GM12872 (cell line): ENCODE measurements around the gene CEP43.

Source experiments
- TF ChIP-seq, protein P1 (sequence below): IDR thresholded peaks from 3 replicates; pipeline ENCODE4 v1.5.1; 2011; ENCODE audit warnings: low read depth, mild to moderate bottlenecking, low read length, moderate library complexity; ENCODE audit not compliant: insufficient read depth

The CEP43 gene

DNA sequence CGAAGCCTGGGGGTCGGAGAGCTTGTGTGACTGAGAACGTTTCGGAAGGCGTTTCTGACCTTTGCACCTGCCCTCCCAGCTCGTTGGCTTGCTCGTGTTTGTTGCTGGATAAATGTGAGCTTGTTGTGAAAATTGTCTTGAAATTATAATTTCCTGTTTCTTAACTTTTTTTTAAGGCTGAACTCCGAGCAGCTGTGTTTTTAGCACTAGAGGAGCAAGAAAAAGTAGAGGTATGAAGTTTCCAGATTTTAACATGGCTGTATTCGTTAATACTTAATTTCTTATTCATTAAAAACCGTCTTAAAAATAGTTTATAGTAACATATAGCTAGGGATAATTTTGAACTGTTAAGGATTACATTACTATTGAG lies 672 bp downstream of the CEP43 start:
- TF ChIP-seq, protein P1, sequence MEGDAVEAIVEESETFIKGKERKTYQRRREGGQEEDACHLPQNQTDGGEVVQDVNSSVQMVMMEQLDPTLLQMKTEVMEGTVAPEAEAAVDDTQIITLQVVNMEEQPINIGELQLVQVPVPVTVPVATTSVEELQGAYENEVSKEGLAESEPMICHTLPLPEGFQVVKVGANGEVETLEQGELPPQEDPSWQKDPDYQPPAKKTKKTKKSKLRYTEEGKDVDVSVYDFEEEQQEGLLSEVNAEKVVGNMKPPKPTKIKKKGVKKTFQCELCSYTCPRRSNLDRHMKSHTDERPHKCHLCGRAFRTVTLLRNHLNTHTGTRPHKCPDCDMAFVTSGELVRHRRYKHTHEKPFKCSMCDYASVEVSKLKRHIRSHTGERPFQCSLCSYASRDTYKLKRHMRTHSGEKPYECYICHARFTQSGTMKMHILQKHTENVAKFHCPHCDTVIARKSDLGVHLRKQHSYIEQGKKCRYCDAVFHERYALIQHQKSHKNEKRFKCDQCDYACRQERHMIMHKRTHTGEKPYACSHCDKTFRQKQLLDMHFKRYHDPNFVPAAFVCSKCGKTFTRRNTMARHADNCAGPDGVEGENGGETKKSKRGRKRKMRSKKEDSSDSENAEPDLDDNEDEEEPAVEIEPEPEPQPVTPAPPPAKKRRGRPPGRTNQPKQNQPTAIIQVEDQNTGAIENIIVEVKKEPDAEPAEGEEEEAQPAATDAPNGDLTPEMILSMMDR = no peak

DNA sequence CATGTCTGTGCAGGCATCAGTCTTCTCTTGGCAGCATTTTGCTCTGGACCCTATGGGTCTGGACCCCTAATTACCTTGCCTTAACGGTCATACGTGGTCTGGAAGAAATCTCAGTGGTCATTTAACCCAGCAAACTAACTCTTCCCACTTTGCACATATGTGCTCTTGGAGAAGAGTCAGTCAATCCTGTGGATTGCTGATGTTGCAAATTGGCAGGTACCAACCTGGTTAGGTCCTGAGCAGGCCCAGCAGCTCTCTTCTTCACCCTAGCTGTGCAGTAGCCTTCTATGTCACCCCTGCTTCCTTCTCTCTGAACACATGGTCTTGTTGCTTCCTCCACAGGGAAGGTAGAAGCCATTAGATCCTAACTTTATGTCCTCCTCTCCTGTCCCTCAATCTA lies 1.6 kb downstream of the CEP43 start:
- TF ChIP-seq, protein P1 = no peak

DNA sequence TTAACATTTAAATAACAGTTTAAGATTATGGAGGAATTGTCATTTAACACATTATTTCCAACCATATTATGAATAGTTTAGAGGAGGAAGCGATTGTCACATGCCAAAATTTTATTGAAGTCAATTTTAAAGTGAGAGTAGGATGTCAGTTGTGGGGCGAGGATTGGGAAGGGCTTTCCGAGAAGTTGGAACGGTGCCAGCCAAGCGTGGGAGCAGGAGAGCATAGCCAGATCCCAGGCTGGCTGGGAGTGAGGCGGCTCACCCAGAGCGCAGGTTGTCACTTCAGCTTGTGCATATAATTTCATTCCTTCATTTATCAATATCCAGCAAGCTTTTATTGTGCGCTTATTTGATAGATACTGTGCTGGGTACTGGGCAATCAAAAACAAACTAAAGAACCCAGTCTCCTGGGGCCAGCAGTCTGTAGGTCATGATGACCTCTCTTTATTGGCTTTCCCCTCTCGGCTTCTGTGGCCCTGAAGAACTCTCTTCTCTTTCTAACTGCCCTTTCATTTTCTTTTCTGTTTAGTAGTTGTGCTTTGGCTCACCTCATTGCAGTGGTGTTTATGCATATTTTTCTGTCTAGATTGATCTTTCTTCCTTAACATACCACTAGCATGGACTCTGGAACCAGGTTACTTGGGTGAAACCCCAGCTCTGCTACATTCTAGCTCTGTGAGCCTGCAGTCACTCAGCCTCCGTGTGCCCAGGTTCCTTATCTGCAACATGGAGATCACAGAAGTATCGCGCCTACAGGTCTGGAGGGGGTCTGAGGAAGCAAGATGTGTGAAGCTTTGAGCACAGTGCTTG lies 6.4 kb downstream of the CEP43 start:
- TF ChIP-seq, protein P1 = no peak

DNA sequence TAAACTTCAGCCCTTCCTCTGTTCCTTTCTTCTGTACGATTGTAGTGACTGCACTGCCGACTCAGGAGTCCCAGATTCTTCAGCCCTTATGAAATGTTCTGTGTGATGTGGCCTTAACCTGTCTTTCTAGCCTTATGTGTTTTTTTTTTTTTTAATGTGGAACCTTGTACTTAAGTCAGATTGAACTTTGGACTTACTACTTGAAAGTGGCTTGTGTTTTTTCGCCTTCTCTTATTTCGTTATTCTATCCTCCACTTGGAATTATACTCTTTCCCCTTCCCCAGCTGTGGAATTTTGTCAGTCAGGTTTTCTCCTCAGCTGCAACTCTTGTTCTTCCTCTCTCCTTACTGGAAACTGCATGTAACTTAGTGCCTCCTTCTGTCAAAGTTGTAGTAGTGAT lies 8.8 kb downstream of the CEP43 start:
- TF ChIP-seq, protein P1 = no peak

DNA sequence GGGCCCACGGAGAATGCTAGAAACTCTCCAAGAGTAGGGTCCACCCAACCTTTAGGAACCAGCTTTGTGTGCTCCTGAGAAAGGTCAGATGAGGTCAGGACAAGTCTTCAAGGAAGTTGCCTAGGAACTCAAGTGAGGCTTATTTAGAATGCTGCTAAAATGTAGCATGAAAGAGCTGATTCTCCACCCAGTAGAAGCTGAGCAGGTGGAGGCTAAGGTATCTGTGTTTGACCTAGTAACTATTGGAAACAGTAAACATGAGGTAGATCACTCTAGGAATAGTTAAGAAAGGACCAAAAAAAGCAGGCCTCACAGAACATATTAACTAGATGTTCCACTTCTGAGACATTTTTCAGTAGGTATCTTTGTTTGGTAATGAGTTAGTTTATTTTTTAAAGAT lies 13.9 kb downstream of the CEP43 start:
- TF ChIP-seq, protein P1 = no peak

DNA sequence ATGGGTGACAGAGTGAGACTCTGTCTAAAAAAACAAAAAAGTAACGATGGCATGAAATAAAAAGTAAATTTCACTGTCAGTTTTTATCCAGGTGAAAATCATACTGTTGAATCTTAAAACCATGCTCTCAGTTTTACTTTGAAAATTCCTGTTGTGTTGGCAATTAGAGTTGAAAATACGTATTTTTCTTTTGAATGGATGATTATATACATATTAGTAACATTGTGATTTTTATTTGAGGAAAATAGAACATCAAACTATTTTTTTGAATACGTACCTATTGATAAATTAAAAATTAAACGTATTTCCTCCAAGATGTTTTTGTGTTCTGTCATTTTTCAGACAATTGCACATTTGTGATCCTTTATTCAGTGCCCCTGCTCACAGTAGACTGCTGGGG lies 14.7 kb downstream of the CEP43 start:
- TF ChIP-seq, protein P1 = no peak

DNA sequence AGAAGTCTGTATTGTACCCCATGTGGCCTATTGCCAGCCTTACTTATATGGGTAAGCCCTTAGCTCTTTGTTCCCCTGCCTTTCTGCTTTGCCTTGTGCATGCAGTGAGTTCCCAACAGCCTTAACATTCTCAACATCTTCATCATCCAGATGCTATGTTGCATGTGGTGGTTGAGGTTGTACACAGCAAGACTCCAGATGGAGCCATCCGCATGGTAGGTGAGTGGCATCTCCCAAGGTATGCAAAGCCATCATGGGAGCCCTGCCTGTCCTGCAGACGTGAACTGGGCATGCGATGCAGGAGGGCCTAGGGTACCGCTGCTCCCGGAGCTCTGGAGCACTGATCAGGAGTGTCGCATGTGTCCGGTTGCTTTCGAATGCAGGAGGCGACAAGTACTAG lies 16.1 kb downstream of the CEP43 start:
- TF ChIP-seq, protein P1 = no peak
